Measurements from ENCODE around the gene KLF5. TPM values are rescaled to one million over a fixed set of nuclear protein-coding genes. Genes with fewer than 3 reads are reported as not detected.

KLF5 gene
- total RNA-seq, 1 experiment from 2014 or later = 59.2 TPM

- TF ChIP-seq ATF3 (IDR thresholded peaks at IDR 0.05) = peak; percentile 95
- TF ChIP-seq CBX3 (IDR thresholded peaks at IDR 0.05; ENCODE audit: low read depth) = peak; percentile 90; the same call in 1 of the 2 replicates
- TF ChIP-seq SP1 (IDR thresholded peaks at IDR 0.05; ENCODE audit: low read depth) = peak; percentile 98
- no peak for TF ChIP-seq POLR2A (IDR thresholded peaks at IDR 0.05; ENCODE audit: borderline replicate concordance, extremely low read depth, insufficient read depth, insufficient read length)
- TF ChIP-seq ZFX (IDR thresholded peaks at IDR 0.05) = no peak; the same call in 1 of the 2 replicates
- TF ChIP-seq ZBTB33 (IDR thresholded peaks at IDR 0.05; ENCODE audit: extremely low read depth, insufficient replicate concordance, low read length) = no peak
- peak; percentile 71 for TF ChIP-seq POLR2AphosphoS5 (IDR thresholded peaks at IDR 0.05; ENCODE audit: low read depth, low read length)
- peak; percentile 100 for TF ChIP-seq TCF7L2 (IDR thresholded peaks at IDR 0.05; ENCODE audit: borderline replicate concordance, extremely low read depth, insufficient read depth, insufficient read length)
- TF ChIP-seq SRF (IDR thresholded peaks at IDR 0.05; ENCODE audit: low read depth) = peak; percentile 78
- no peak for TF ChIP-seq ZNF274 (IDR thresholded peaks at IDR 0.05; ENCODE audit: low read depth, low read length)
- no peak; the same call in 1 of the 2 replicates for TF ChIP-seq ELF1 (IDR thresholded peaks at IDR 0.05; ENCODE audit: borderline replicate concordance, low read depth)
- no peak for TF ChIP-seq MAX (IDR thresholded peaks at IDR 0.05)
- peak; percentile 99 for TF ChIP-seq JUND (IDR thresholded peaks at IDR 0.05)
Measured at GRCh38 chr13:73090116-73090822, 31.5 kb downstream of the KLF5 start (continued).

Data from HCT116 (cell line).